GM19452 (cell line): ENCODE results near the gene MSH6.

Experiments used
- ATAC-seq: cut with Tn5 transposase; IDR thresholded peaks from one replicate; pipeline ENCODE4 v1.9.1; 2021; ENCODE audit not compliant: unreplicated experiment

The MSH6 gene

DNA sequence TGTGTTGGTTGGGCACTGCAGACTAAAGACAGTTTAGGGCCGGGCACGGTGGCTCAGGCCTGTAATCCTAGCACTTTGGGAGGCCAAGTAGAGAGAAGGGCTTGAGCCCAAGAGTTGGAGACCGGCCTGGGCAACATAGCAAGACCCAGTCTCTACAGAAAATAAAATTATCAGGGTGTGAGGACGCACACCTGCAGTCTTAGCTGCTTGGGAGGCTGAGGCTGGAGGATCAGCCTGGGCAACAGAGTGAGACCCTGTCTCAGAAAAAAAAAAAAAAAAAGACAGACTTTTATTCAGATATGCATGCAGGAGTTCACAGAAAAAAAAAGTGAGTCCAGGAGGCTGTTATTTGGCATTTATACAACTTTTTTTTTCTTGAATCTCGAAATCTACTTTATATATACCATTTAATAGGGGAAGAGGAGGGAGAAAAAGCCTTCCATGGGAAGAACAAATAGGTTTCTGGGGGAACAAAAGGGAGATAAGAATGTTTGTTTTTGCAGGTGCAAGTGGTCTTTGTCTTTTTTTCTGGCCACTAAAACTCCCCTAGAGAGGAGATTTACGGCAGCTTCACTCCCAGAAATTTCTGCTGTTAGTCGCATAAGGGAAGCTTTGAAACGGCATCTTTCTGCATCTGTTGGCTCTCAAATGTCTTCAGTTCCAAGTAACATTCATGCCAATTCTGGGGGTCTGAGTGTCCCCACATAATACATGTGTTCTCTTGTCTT is 4.1 kb upstream of the MSH6 start:
- ATAC-seq: no peak

DNA sequence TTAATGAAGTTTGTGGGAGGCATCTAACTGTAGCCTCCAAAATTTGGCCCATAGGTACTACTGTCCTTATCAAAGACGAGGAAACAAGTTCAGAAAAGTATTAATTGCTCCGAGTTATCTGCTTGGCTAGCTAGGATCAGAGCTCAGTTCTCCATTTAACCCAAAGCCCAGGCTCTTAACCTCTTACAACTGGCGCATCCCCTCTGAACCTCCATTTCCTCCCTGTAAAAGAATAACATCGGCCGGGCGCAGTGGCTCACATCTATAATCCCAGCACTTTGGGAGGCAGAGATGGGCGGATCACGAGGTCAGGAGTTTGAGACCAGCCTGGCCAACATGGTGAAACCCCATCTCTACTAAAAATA is 3.5 kb upstream of the MSH6 start:
- no peak for ATAC-seq

DNA sequence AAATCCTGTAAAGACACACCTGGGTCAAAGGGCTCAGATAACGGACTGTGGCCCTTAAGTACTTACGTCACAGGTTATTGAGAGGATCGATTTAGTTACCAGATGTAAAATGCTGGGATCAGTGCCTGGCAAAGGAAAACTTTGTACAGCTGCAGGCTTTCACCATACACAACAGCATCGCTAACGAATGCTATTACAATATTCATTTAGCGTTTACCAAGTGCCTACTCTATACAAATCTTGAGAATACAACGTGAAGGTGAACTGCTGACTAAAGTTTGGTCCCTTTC is 619 bp upstream of the MSH6 start:
- no peak for ATAC-seq

DNA sequence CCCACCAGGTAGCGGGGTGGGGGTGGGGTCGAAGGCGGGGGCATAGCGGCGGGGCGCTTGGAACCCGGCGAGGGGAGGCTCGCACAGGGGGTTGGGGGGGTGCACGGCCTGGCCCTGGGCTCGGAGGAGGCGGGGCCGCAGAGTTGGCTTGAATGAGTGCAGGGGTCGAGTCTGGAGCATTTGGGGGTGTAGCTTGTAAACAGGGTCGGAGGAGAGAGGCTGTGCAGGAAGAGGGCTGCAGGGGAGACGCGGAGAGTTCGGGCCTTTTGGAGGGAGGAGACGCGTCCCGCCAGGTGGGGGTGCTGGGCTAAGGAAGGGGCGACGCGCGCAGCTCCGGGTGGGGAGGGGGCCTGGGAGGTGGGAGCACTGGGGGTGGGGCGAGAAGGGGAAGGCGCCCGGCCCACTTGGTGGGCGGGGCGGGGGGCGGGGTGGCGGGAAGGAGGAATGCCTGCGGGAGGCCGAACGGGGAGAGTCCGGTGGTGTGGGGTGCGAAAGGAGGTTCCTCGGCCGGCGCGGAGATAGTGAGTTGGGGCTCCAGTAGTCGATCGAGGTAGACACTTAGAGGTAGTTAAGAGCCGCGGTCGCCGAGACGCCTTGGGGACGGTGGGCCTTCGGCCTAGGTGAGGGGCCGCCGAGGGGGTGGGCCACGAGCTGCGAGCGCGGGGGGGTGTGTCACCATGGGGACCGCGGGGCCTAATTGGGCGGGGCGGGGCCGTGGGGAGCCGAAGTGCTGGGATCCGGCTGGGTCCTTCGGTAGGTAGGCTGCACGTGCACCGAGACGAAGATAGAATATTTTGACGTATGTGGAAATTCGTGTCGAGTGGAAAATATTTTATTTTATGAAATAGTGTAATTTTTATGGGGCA is 774 bp downstream of the MSH6 start:
- peak; percentile 18 for ATAC-seq

DNA sequence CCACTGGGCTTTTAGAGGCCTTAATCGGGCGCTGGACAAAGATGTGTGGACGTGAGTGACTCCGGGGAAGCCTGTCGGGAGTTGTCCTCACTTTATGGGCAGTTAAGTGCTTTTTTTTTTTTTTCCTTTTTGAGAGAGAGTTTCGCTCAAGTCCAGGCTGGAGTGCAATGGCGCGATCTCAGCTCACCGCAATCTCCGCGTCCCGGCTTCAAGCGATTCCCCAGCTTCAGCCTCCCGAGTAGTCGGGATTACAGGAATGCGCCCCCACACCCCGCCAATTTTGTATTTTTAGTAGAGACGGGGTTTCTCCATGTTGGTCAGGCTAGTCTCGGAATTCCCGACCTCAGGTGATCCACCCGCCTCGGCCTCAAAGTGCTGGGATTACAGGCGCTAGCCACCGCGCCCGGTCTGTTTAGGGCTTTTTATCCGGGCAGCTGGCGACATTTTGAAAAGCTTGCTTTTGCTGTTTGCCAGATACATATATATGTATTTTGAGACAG is 1.5 kb downstream of the MSH6 start:
- no peak for ATAC-seq

DNA sequence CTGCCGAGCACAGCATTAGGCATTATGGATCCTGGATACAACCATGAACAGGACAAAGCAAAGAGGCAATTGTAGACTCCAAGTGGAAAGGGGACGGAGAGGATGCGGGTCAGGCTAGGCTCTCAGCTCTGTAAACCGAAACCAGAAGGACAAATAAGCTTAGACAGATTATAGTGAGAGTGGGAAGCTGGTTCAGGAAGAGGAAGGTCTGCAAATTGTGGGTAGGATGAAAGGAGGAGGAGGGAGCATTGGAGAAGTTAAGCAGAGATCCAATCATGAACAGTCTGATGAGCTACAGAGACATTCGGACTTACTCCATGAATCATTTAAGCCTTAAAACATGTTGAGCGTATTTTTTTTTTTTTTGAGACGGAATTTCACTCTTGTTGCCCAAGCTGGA is 3.0 kb downstream of the MSH6 start:
- no peak for ATAC-seq

DNA sequence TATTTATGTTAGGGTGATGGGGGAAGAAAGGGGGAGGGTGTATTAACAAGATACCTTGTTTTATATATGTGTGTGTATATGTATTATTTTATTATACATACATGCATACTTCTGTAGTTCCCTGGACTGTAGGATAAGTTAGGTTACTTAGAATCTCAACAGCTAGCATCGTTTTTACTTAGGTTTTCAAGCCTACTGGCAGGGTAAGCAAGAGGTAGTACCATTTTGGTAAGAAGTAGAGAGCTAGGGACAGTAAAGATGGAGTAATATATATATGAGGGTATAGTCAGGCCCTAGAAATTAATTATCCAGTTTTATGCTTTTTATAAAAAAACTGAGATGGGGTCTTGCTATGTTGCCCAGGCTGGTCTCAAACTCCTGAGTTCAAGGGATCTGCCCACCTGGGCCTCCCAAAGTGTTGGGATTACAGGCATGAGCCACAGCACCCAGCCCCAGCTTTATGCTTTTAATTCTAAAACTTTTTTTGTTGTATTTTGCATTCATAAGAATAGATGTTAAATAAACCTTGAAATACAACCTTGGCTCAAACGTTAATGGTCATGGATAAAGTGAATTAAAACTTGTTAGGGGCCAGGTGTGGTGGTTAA is 13.2 kb downstream of the MSH6 start:
- ATAC-seq: no peak

DNA sequence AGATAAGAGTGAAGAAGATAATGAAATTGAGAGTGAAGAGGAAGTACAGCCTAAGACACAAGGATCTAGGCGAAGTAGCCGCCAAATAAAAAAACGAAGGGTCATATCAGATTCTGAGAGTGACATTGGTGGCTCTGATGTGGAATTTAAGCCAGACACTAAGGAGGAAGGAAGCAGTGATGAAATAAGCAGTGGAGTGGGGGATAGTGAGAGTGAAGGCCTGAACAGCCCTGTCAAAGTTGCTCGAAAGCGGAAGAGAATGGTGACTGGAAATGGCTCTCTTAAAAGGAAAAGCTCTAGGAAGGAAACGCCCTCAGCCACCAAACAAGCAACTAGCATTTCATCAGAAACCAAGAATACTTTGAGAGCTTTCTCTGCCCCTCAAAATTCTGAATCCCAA is 15.7 kb downstream of the MSH6 start:
- no peak for ATAC-seq

DNA sequence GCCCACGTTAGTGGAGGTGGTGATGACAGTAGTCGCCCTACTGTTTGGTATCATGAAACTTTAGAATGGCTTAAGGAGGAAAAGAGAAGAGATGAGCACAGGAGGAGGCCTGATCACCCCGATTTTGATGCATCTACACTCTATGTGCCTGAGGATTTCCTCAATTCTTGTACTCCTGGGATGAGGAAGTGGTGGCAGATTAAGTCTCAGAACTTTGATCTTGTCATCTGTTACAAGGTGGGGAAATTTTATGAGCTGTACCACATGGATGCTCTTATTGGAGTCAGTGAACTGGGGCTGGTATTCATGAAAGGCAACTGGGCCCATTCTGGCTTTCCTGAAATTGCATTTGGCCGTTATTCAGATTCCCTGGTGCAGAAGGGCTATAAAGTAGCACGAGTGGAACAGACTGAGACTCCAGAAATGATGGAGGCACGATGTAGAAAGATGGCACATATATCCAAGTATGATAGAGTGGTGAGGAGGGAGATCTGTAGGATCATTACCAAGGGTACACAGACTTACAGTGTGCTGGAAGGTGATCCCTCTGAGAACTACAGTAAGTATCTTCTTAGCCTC is 16.2 kb downstream of the MSH6 start:
- ATAC-seq: no peak

DNA sequence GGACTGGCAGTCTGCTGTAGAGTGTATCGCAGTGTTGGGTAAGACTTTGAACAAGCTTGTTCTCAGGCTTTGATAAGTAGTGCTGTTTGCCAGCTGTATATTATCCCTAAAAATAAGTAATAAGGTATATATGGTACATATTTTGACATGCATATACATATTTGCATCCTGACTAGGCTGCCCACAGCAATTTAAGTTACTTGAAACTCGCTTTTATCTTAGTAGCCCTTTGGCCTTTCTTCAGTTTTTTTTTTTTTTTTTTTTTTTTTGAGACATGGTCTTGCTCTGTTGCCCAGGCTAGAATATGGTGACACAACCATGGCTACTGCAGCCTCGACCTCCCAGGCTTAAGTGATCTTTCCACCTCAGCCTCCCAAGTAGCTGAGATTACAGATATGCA is 18.2 kb downstream of the MSH6 start:
- ATAC-seq: no peak

DNA sequence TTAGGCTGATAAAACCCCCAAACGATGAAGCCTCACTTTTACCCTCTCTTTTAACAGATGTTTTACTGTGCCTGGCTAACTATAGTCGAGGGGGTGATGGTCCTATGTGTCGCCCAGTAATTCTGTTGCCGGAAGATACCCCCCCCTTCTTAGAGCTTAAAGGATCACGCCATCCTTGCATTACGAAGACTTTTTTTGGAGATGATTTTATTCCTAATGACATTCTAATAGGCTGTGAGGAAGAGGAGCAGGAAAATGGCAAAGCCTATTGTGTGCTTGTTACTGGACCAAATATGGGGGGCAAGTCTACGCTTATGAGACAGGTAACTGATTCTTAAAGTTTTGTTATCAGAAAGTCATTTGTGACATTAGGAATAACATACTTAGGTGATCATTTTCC is 20.4 kb downstream of the MSH6 start:
- no peak for ATAC-seq

DNA sequence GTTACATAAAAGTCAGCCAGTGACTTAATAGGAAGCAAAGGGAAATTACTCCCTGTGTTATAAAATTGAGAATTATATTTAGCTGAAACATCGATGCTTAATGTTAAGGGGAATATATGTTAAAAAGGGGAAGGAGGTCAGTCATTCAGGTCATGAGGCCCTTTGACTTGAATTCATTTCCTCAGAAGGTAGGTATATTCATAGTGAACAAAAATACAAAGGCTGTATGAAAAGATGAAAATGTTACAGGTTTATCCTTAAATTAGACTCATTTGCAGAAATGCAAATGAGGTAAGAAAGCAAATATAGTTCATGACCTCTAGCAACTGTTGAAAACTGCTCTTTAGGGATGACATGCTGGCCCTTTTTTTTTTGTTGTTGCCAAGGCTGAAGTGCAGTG is 20.8 kb downstream of the MSH6 start:
- ATAC-seq: no peak

DNA sequence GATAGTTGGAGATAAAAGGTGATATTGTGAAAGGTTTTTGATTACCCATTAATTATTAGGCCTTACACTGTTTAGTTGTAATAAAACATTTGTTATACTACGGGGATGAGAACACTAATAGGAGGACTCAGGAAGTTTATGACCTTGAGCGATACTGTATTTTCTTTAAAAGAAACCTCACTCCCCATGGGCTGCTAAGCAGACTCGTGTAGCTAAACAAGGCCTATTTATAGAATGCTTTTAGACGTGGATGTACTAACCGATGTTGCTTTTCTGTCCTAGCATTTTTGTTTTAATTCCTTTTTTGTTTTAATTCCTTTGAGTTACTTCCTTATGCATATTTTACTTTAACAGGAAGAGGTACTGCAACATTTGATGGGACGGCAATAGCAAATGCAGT is 22.9 kb downstream of the MSH6 start:
- ATAC-seq: no peak

DNA sequence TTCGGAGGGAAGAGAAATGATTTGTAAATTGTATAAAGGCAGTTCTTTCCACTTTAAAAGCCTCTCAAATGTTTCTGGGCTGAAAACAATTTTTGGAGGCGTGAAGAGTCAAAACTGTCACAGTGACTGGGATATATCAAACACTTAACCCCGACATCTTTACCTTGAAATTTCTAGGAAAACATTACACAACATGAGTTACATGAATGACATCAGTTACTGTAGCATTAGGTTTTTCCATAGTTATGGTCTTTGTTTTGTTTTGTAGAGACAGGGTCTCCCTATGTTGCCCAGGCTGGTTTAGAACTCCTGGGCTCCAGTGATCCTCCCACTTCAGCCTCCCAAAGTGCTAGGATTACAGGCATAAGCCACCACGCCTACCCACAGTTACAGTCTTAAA is 25.7 kb downstream of the MSH6 start:
- no peak for ATAC-seq

DNA sequence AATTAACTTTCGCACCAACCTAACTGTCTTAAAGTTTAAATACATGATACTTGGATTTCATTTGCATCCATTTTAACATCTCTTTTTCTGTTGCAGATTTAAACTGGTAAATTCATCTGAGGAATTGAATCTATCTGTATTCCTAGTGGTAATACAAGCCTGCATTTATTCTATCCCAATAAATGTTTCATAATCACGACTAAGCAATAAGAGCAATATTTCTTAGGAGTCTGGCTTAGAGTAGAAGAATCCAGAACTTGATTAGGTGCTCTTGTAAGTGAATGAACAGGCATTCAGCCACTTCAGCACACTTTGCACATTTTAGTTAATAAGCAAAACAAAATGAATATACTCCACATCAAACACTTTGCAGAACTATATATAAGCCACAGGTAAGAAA is 27.0 kb downstream of the MSH6 start:
- ATAC-seq: no peak

DNA sequence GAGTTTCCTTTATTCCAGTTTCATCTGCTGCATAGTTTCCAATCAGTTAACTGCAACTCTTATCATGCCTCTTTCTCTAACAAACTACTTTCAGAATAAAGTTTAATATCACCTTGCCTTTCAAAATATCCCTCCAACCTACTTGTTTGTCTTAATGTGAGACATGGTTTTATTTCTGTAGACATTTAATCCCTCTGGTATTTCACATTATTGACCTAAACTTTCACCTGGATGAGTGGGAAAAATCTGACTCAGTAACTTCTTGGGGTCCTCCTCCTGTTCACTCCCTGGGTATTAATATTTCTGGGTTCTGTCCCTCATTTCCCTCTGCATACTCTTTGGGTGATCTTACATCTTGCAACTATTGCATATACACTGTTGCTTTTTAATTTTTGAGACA is 27.9 kb downstream of the MSH6 start:
- no peak for ATAC-seq

DNA sequence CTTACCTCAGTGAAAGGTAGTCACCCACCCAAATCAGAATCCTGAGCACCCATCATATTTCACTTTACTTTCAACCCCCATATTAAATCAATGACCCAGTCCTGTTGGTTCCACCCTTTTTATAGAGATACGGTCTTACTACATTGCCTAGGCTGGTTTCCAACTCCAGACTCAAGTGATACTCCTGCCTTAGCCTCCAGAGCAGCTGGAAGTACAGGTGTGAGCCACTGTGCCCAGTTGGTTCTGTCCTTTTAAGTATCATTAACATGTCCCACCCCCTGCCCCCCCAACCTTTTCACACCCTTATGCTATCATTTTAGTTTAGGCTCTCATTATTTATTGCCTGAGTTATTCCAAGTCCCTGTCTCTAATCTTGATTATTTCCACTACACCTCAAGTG is 28.7 kb downstream of the MSH6 start:
- no peak for ATAC-seq

DNA sequence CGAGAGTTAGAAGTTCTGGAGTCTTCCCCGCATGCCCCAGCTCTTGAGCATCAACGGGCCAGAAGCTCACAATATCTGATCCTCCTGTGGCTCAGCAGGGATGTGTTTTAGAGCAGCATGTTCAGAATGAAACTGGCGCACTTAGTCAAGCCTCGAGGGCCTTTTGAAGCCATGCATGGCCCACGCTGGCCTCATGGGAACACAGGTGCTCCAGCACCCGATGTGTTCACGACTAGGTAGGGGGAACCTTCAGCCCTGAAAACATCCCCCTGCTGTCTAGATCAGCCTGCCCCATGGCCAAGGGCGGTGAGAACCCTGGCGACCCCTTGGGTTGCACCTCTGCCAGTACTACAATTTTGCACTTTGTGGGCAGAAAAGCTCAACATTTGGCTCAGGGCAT is 32.8 kb downstream of the MSH6 start:
- ATAC-seq: no peak

DNA sequence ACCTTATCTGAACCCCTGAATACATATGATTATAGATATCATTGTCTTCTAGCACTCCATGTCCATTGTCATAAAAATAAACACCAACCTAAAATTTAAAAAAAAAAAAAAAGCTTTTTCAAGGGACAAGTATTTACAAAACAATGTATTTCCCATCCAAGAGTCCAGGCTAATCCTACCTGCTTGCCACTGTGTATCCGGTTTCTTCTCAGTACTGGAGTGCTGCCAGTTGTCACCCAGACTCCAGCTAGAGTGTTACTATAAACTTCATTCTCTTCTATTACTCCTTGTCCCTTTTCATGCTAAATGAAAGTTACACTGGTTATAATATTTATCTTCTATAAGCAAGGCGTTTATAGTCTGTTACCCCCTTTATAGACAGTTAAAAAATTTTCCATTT is 35.8 kb downstream of the MSH6 start:
- ATAC-seq: no peak

DNA sequence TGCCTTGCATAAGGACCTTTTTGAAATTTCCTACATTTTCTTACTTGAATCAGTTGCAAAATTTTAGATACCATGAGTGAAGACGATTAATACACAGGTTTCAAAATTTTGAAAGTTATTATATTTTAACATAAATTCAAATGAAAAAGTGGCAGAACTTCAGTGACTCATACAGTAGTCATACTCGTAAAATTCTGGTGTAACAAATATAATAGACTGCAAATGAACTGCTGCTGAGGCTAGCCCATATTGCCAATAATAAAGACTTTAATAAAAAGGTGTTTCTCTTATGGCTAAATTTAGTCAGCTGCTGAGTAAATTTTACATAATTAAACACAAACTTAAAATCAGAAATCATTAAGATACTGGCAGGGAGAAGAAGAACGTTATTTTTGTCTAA is 36.9 kb downstream of the MSH6 start:
- no peak for ATAC-seq

DNA sequence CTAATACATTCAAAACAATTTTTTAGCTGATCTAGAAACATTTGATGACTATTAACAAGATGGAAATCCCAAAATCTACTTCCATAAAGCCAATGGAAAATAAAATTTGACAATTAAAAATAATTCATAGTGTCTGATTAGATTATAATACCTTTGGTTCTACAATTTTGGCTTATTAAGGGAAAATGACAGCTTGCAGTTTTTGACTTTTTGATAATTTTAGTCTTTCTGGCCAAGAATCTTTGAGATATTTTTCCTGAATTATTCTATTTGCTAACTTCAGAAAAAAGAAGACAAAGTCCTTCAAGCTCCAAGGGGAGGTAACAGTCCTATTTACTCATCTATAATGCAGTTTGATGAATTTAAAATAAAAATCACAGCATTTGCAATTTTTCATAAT is 39.6 kb downstream of the MSH6 start:
- no peak for ATAC-seq

DNA sequence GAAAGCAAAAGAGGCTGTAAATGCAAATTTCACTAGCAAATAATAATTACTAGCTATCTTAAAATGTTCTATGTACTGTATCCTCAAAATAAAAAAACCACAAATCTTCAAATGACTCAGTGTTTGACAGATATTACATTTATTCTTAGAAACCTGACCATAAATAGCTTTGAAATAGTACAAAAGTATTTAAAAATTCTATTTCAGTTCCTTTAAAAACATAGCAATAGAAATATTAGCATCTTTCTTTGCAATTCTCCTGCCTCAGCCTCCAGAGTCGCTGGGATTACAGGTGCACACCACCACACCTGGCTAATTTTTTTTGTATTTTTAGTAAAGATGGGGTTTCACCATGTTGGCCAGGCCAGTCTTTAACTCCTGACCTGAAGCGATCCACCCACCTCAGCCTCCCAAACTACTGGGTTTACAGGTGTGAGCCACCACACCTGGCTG is 50.6 kb downstream of the MSH6 start:
- peak; percentile 88 for ATAC-seq
